Measurements from ENCODE around the gene SEC16B.

SEC16B gene

GRCh38 chr1:177945943-177946650 is 23.8 kb downstream of the SEC16B start:
- DNase-seq (ENCODE audit: extremely low spot score, insufficient read length, low read depth) (peak; percentile 30), FAIRE-seq (peak; percentile 84)

- DNase-seq (ENCODE audit: extremely low spot score, insufficient read length, low read depth) (no peak), FAIRE-seq (no peak)
These were observed 25.6 kb downstream of the SEC16B start for GRCh38 chr1:177944016-177944949.

GRCh38 chr1:177941976-177942375 is 27.9 kb downstream of the SEC16B start:
- DNase-seq (ENCODE audit: extremely low spot score, insufficient read length, low read depth) (no peak), FAIRE-seq (no peak)

GRCh38 chr1:177940682-177941081 is 29.2 kb downstream of the SEC16B start:
- DNase-seq (ENCODE audit: extremely low spot score, insufficient read length, low read depth) (no peak), FAIRE-seq (no peak)

- DNase-seq (ENCODE audit: extremely low spot score, insufficient read length, low read depth) (no peak), FAIRE-seq (no peak)
These were observed 31.9 kb downstream of the SEC16B start for GRCh38 chr1:177937931-177938330.

GRCh38 chr1:177937174-177937770 is 32.6 kb downstream of the SEC16B start:
- no peak for DNase-seq (ENCODE audit: extremely low spot score, insufficient read length, low read depth)
- no peak for FAIRE-seq

GRCh38 chr1:177935638-177936415 is 34.0 kb downstream of the SEC16B start:
- DNase-seq (ENCODE audit: extremely low spot score, insufficient read length, low read depth) (no peak), FAIRE-seq (no peak)

GRCh38 chr1:177934927-177935326 is 34.9 kb downstream of the SEC16B start:
- no peak for DNase-seq (ENCODE audit: extremely low spot score, insufficient read length, low read depth)
- FAIRE-seq = no peak

- no peak for FAIRE-seq
These were observed 35.4 kb downstream of the SEC16B start for GRCh38 chr1:177934461-177934860.

GRCh38 chr1:177933881-177934280 is 36.0 kb downstream of the SEC16B start:
- DNase-seq (ENCODE audit: extremely low spot score, insufficient read length, low read depth) (no peak), FAIRE-seq (no peak)

More at GRCh38 chr1:177934461-177934860, 35.4 kb downstream of the SEC16B start:
- DNase-seq (ENCODE audit: extremely low spot score, insufficient read length, low read depth) = no peak

GRCh38 chr1:177932123-177932522 is 37.7 kb downstream of the SEC16B start:
- DNase-seq (ENCODE audit: extremely low spot score, insufficient read length, low read depth) = no peak
- FAIRE-seq = no peak

- DNase-seq (ENCODE audit: extremely low spot score, insufficient read length, low read depth) (no peak), FAIRE-seq (no peak)
These were observed 40.9 kb downstream of the SEC16B start for GRCh38 chr1:177928952-177929351.

- no peak for DNase-seq (ENCODE audit: extremely low spot score, insufficient read length, low read depth)
- no peak for FAIRE-seq
These were observed 41.7 kb downstream of the SEC16B start for GRCh38 chr1:177928194-177928593.

GRCh38 chr1:177927021-177927596 is 42.7 kb downstream of the SEC16B start:
- FAIRE-seq (no peak), DNase-seq (ENCODE audit: extremely low spot score, insufficient read length, low read depth) (no peak)

- DNase-seq (ENCODE audit: extremely low spot score, insufficient read length, low read depth) = no peak
- FAIRE-seq = no peak
These were observed 43.7 kb downstream of the SEC16B start for GRCh38 chr1:177926201-177926600.

GRCh38 chr1:177925006-177925405 is 44.9 kb downstream of the SEC16B start:
- FAIRE-seq = no peak

GRCh38 chr1:177923441-177923840 is 46.4 kb downstream of the SEC16B start:
- FAIRE-seq (no peak), DNase-seq (ENCODE audit: extremely low spot score, insufficient read length, low read depth) (no peak)

More at GRCh38 chr1:177925006-177925405, 44.9 kb downstream of the SEC16B start:
- DNase-seq (ENCODE audit: extremely low spot score, insufficient read length, low read depth) = no peak

- DNase-seq (ENCODE audit: extremely low spot score, insufficient read length, low read depth) (no peak), FAIRE-seq (no peak)
These were observed 47.6 kb downstream of the SEC16B start for GRCh38 chr1:177922209-177922608.

- FAIRE-seq = no peak
These were observed 48.3 kb downstream of the SEC16B start for GRCh38 chr1:177921590-177921989.

GRCh38 chr1:177920091-177920490 is 49.8 kb downstream of the SEC16B start:
- FAIRE-seq (no peak), DNase-seq (ENCODE audit: extremely low spot score, insufficient read length, low read depth) (no peak)

More at GRCh38 chr1:177921590-177921989, 48.3 kb downstream of the SEC16B start:
- DNase-seq (ENCODE audit: extremely low spot score, insufficient read length, low read depth) = no peak

Measured in GM18507 (cell line).